Subcutaneous adipose tissue (tissue), 4 donors: ENCODE measurements around the gene MUC5AC. TPM values are rescaled to one million over a fixed set of nuclear protein-coding genes. Genes with fewer than 3 reads are reported as not detected.

ENCODE experiments used
- total RNA-seq, 4 donors: library from RNA; depleted of rRNA; stranded (reverse); fragments of >200 nt; gene quantifications; one replicate each; pipeline ENCODE4 v1.1.0, GENCODE V29; 2016
- TF ChIP-seq, protein P1 (sequence below): fragments of 450-650 bp; IDR thresholded peaks from one replicate; pipeline ENCODE4 v1.5.1; 2016; ENCODE audit warnings: low read depth, mild to moderate bottlenecking, control low read depth, antibody characterized with exemption, moderate library complexity

MUC5AC gene
- total RNA-seq, 4 donors from 2014 or later = not detected

- TF ChIP-seq, protein P1, sequence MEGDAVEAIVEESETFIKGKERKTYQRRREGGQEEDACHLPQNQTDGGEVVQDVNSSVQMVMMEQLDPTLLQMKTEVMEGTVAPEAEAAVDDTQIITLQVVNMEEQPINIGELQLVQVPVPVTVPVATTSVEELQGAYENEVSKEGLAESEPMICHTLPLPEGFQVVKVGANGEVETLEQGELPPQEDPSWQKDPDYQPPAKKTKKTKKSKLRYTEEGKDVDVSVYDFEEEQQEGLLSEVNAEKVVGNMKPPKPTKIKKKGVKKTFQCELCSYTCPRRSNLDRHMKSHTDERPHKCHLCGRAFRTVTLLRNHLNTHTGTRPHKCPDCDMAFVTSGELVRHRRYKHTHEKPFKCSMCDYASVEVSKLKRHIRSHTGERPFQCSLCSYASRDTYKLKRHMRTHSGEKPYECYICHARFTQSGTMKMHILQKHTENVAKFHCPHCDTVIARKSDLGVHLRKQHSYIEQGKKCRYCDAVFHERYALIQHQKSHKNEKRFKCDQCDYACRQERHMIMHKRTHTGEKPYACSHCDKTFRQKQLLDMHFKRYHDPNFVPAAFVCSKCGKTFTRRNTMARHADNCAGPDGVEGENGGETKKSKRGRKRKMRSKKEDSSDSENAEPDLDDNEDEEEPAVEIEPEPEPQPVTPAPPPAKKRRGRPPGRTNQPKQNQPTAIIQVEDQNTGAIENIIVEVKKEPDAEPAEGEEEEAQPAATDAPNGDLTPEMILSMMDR = no peak
Measured at GRCh38 chr11:1236316-1237127, 78.8 kb downstream of the MUC5AC start.

GRCh38 chr11:1237128-1237580, 79.4 kb downstream of the MUC5AC start:
- TF ChIP-seq, protein P1 = no peak

DNA sequence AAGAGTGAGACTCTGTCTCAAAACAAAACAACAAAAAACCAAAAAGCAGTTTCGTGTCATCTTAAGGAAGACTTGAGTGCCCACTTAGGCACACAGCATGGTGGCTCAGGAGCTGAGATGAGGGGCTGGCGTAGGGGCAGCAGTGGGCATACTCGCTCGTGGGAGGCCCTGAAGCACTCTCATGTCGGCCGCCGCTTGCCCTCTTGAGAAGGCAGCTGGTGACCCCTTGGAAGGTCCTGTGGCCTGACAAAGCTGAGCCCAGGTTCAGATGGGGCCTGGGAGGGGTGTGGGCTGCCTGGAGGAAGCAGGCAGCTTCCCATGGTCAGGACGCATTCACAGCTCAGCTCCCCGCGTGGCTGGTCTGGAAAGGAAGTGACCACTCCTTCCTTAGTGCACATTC, 80.1 kb downstream of the MUC5AC start:
- TF ChIP-seq, protein P1 = no peak

DNA sequence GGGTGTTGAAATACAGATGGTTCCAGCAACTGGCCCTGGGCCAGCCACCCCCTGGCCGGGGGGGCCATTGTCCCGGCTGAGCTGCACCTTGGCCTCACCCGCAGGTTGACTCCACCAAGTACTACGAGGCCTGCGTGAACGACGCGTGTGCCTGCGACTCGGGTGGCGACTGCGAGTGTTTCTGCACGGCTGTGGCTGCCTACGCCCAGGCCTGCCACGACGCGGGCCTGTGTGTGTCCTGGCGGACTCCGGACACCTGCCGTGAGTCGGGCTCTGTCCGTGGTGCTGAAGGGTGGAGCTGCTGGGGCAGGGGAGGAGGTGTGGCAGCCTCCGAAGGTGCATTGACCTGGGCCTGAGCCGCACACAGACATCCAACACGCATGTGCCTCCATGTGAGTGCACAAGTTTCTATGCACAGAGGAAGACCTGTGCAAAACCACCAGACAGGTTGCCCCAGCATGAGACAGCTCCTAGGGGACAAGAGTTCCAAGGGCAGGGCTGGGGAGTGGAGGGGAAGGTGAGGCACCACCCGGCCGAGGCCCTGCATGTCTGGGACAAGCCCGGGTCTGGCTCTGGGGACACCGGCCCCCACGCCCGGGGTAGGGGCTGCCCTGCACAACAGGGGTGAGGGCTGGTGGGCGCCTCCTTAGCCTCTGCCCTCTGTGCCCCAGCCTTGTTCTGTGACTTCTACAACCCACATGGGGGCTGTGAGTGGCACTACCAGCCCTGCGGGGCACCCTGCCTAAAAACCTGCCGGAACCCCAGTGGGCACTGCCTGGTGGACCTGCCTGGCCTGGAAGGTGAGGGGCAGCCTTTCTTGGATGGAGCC, 81.2 kb downstream of the MUC5AC start:
- TF ChIP-seq, protein P1 = no peak

GRCh38 chr11:1239596-1240205, 81.9 kb downstream of the MUC5AC start:
- TF ChIP-seq, protein P1 = no peak

- TF ChIP-seq, protein P1 = no peak
Measured at GRCh38 chr11:1240771-1241170, 83.0 kb downstream of the MUC5AC start.

DNA sequence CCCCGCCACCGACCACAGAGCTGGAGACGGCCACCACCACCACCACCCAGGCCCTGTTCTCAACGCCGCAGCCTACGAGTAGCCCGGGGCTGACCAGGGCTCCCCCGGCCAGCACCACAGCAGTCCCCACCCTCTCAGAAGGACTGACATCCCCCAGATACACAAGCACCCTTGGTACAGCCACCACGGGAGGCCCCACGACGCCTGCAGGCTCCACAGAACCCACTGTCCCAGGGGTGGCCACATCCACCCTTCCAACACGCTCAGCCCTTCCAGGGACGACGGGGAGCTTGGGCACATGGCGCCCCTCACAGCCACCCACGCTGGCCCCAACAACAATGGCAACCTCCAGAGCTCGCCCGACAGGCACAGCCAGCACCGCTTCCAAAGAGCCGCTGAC, 84.0 kb downstream of the MUC5AC start:
- TF ChIP-seq, protein P1 = no peak
